GM12864 (cell line): ENCODE measurements around the gene RNF40.

Experiments
- DNase-seq: peaks from one replicate; pipeline ENCODE4 v3.0.0-alpha.2; 2011; ENCODE audit warnings: low read depth
- H3K4me3 ChIP-seq: 2 replicates; pipeline ENCODE4 v1.5.1; 2011; ENCODE audit warnings: mild to moderate bottlenecking, low read depth, low read length, control low read depth
- CTCF ChIP-seq: IDR thresholded peaks from 2 replicates; pipeline ENCODE4 v1.5.1; 2011; ENCODE audit warnings: low read depth, mild to moderate bottlenecking, moderate library complexity, low read length, control low read depth, inconsistent platforms; ENCODE audit errors: missing control alignments

RNF40 gene

DNA sequence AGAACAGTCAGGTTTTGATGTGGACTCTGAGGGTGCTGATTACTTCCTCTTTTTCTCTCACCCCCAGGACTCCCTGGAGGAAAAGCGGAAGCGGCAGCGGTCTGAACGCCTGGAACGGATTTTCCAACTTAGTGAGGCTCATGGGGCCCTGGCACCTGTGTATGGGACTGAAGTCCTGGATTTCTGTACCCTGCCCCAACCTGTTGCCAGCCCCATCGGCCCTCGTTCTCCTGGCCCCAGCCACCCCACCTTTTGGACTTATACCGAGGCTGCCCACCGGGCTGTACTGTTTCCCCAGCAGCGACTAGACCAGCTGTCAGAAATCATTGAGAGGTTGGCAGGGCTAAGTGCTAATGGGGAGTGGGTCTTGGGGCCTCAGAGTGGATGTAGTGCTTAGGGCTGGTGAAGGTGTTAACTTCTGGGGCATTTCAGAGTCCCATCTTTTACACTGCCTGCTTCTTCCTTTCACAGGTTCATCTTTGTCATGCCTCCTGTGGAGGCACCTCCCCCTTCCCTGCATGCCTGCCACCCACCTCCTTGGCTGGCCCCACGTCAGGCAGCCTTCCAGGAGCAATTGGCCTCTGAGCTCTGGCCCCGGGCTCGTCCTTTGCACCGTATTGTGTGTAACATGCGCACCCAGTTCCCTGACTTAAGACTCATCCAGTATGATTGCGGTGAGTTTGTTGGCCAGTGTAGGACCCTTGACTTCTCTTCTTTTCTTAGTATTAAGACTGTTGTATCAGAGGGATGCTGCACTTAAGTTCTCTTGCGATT, 33.0 kb upstream of the RNF40 start:
- DNase-seq: no peak
- no peak for TF ChIP-seq CTCF
- no peak overlapping the region for H3K4me3 ChIP-seq

DNA sequence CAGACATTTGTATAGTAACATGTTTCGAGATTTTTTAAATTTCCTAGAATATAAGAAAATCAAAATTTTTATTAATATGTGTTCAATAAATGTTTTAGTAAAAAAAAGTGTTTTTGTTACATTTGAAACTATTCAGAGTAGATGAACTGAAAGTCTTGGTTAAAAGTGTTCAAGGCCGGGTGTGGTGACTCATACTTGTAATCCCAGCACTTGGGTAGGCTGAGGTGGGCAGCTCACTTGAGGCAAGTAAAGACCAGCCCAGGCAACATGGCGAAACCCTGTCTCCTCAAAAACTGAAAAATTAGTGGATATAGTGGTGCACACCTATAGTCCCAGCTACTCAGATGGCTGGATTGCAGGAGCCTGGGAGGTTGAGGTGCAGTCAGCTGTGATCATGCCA, 30.7 kb upstream of the RNF40 start:
- DNase-seq: no peak
- H3K4me3 ChIP-seq: no peak overlapping the region
- TF ChIP-seq CTCF: no peak

GRCh38 chr16:30736995-30737793, 24.9 kb upstream of the RNF40 start:
- DNase-seq: no peak
- no peak for TF ChIP-seq CTCF

DNA sequence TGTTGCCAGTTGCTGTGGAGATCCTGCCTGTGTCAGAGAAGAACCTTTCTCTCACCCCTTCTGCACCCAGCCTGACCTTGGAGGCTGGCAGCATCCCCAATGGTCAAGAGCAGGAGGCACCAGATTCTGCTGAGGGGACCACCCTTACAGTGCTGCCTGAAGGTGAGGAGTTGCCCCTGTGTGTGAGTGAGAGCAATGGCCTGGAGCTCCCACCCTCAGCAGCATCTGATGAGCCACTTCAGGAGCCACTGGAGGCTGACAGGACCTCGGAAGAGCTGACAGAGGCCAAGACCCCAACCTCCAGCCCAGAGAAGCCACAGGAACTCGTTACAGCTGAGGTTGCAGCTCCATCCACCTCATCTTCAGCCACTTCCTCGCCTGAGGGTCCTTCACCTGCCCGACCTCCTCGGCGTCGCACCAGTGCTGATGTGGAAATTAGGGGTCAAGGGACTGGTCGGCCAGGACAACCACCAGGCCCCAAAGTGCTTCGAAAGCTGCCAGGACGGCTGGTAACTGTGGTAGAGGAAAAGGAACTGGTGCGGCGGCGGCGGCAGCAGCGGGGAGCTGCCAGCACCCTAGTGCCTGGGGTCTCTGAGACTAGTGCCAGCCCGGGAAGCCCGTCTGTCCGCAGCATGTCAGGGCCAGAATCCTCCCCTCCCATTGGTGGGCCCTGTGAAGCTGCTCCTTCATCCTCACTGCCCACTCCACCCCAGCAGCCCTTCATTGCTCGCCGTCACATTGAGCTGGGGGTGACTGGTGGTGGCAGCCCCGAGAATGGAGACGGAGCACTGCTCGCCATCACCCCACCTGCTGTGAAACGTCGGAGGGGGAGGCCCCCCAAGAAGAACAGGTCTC, 24.1 kb upstream of the RNF40 start:
- H3K4me3 ChIP-seq: no peak overlapping the region
- DNase-seq: no peak
- TF ChIP-seq CTCF: no peak

More at GRCh38 chr16:30736995-30737793, 24.9 kb upstream of the RNF40 start:
- no peak overlapping the region for H3K4me3 ChIP-seq

DNA sequence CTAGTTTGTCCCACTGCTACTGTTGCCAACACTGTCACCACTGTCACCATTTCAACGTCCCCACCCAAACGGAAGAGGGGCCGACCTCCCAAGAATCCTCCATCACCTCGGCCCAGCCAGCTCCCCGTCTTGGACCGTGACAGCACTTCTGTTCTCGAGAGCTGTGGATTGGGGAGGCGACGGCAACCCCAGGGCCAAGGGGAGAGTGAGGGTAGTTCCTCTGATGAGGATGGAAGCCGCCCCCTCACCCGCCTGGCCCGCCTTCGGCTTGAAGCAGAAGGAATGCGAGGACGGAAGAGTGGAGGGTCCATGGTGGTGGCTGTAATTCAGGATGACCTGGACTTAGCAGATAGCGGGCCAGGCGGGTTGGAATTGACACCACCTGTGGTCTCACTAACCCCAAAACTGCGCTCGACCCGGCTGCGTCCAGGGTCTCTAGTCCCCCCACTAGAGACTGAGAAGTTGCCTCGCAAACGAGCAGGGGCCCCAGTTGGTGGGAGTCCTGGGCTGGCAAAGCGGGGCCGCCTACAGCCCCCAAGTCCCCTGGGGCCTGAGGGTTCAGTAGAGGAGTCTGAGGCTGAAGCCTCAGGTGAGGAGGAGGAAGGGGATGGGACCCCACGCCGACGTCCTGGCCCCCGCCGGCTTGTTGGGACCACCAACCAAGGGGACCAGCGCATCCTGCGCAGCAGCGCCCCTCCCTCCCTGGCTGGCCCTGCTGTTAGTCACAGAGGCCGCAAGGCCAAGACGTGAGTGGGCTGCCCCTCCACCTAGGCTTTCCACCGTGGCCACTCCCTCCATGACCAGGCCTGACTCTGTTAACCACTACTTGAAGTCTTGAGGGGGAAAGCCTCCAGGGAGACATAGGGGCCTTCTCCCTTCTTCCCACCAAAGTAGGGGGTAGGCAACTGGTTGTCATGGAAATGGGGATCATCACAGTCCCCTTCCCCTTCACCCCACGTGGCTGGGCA, 22.9 kb upstream of the RNF40 start:
- no peak for TF ChIP-seq CTCF
- no peak overlapping the region for H3K4me3 ChIP-seq
- no peak for DNase-seq
